K562 (cell line): ENCODE results near the gene LPIN2. TPM values are rescaled to one million over a fixed set of nuclear protein-coding genes. Genes with fewer than 3 reads are reported as not detected.

ENCODE experiments used
- ATF3 ChIP-seq, 2 experiments: fragments of 450-650 bp in 1 of 2; sonication (generic) in 1 of 2; formaldehyde crosslinking in 1 of 2; IDR thresholded peaks in 1 of 2; conservative IDR thresholded peaks in 1 of 2; 2 replicates each; pipeline versions ENCODE4 v1.6.1 to v1.8.1; 2016 to 2023; ENCODE audit warnings: mild to moderate bottlenecking in 2 of 2, moderate library complexity in 2 of 2, inconsistent platforms in 1 of 2, missing genetic modification reagents in 1 of 2
- CBFA2T2 ChIP-seq: fragments of 450-650 bp; conservative IDR thresholded peaks from 2 replicates; pipeline ENCODE4 v1.6.1; 2017; ENCODE audit warnings: mild to moderate bottlenecking
- CBX8 ChIP-seq: fragments of 200-600 bp; sonication (generic); IDR thresholded peaks from 2 replicates; pipeline ENCODE4 v1.6.1; 2012; ENCODE audit warnings: borderline replicate concordance, mixed run types, low read depth, mild to moderate bottlenecking, moderate library complexity, mixed read lengths, low read length, control low read depth, inconsistent platforms; ENCODE audit not compliant: poor library complexity, severe bottlenecking; ENCODE audit errors: extremely low read depth
- CSDE1 ChIP-seq, 2 experiments: fragments of 450-650 bp; IDR thresholded peaks; 2 replicates each; pipeline ENCODE4 v1.6.1; 2016; ENCODE audit warnings: mild to moderate bottlenecking in 1 of 2
- ELK1 ChIP-seq: sonication (generic); formaldehyde crosslinking; IDR thresholded peaks from 2 replicates; pipeline ENCODE4 v1.8.1; 2022; ENCODE audit warnings: missing genetic modification reagents
- EP400 ChIP-seq: fragments of 450-650 bp; IDR thresholded peaks from 2 replicates; pipeline ENCODE4 v1.6.1; 2017; ENCODE audit warnings: antibody characterized with exemption, mild to moderate bottlenecking, moderate library complexity
- GTF2F1 ChIP-seq: IDR thresholded peaks from 2 replicates; pipeline ENCODE4 v1.6.1; 2011; ENCODE audit warnings: low read depth, low read length, improper control_type of control experiment
- HMG20B ChIP-seq: fragments of 250-450 bp; sonication (Bioruptor Pico); IDR thresholded peaks from 2 replicates; pipeline ENCODE4 v1.5.0; 2021; ENCODE audit warnings: mild to moderate bottlenecking
- MEF2D ChIP-seq: conservative IDR thresholded peaks from 2 replicates; pipeline ENCODE4 v1.6.1; 2016; ENCODE audit warnings: low read depth, missing genetic modification characterization, missing compliant biosample characterization
- MLX ChIP-seq, 2 experiments: fragments of 450-650 bp in 1 of 2; sonication (generic) in 1 of 2; formaldehyde crosslinking; conservative IDR thresholded peaks; 2 replicates each; pipeline versions ENCODE4 v1.4.0 to v1.8.1; 2020 to 2022; ENCODE audit warnings: mild to moderate bottlenecking in 1 of 2, missing genetic modification reagents in 1 of 2
- MNT ChIP-seq, 2 experiments: fragments of 450-650 bp; conservative IDR thresholded peaks; 2 replicates each; pipeline ENCODE4 v1.6.1; 2017; ENCODE audit warnings: mild to moderate bottlenecking in 2 of 2, moderate library complexity in 2 of 2
- POLR2AphosphoS2 ChIP-seq: IDR thresholded peaks from 2 replicates; pipeline ENCODE4 v1.6.1; 2012; ENCODE audit warnings: low read length, improper control_type of control experiment
- PYGO2 ChIP-seq: fragments of 450-650 bp; IDR thresholded peaks from 2 replicates; pipeline ENCODE4 v1.6.1; 2016; ENCODE audit warnings: mild to moderate bottlenecking, missing genetic modification characterization, moderate library complexity, missing compliant biosample characterization
- RFX5 ChIP-seq: IDR thresholded peaks from 2 replicates; pipeline ENCODE4 v1.6.1; 2011; ENCODE audit warnings: low read depth, mild to moderate bottlenecking, improper control_type of control experiment, low read length
- RFX7 ChIP-seq: fragments of 250-450 bp; sonication (Bioruptor Pico); IDR thresholded peaks from 2 replicates; pipeline ENCODE4 v1.5.1; 2021; ENCODE audit warnings: mild to moderate bottlenecking
- RHOXF2B ChIP-seq: fragments of 250-450 bp; sonication (Bioruptor Pico); conservative IDR thresholded peaks from 2 replicates; pipeline ENCODE4 v1.5.1; 2021
- SAP30 ChIP-seq: fragments of 200-600 bp; sonication (generic); IDR thresholded peaks from 2 replicates; pipeline ENCODE4 v1.6.1; 2012; ENCODE audit warnings: borderline replicate concordance, low read depth, mild to moderate bottlenecking, moderate library complexity, low read length, control low read depth, inconsistent platforms; ENCODE audit not compliant: insufficient read depth, poor library complexity, severe bottlenecking
- SMARCC2 ChIP-seq: fragments of 450-650 bp; IDR thresholded peaks from 2 replicates; pipeline ENCODE4 v1.6.1; 2017; ENCODE audit warnings: antibody characterized with exemption, moderate library complexity, mild to moderate bottlenecking, low read depth
- ZNF121 ChIP-seq: sonication (generic); formaldehyde crosslinking; conservative IDR thresholded peaks from 2 replicates; pipeline ENCODE4 v1.8.0; 2022; ENCODE audit warnings: missing genetic modification reagents
- ZNF239 ChIP-seq: fragments of 250-450 bp; sonication (Bioruptor Pico); IDR thresholded peaks from 2 replicates; pipeline ENCODE4 v1.4.0; 2020; ENCODE audit warnings: mild to moderate bottlenecking
- ZNF76 ChIP-seq: fragments of 250-450 bp; sonication (Bioruptor Pico); IDR thresholded peaks from 2 replicates; pipeline ENCODE4 v1.4.0; 2020; ENCODE audit warnings: mild to moderate bottlenecking, moderate library complexity, borderline replicate concordance
- polyA plus RNA-seq, 8 experiments: library from polyadenylated mRNA; depleted of rRNA in 4 of 8; stranded (reverse) in 5 of 8; unstranded in 3 of 8; fragments of >200 nt; fragmentation: Nextera tagmentation in 2 of 8; fragmentation: Illumina TruSeq in 1 of 8; extraction: Ambion mirVana in 2 of 8; extraction: Trizol in 1 of 8; gene quantifications; 2 replicates each; pipeline versions ENCODE4 v1.2.1 to v1.2.3, GENCODE V29; 2011 to 2014; ENCODE audit warnings: inconsistent platforms in 1 of 8, missing spikeins in 1 of 8
- total RNA-seq, 7 experiments: library from RNA; depleted of rRNA in 6 of 7; stranded (reverse); fragments of >200 nt in 6 of 7; fragmentation: Illumina TruSeq in 2 of 7; extraction: Trizol in 2 of 7; gene quantifications; 2 replicates each; pipeline versions ENCODE4 v1.2.1 to v1.2.3, GENCODE V29; 2011 to 2021; ENCODE audit warnings: low replicate concordance in 1 of 7

LPIN2 gene
- total and polyA plus RNA-seq, 9 of the 15 experiments (the other 6 are each of a cell fraction or from before 2014, with no cell fraction given), result 5.2 to 34.8 (median 24.6) TPM

- TF ChIP-seq EP400 (peak; percentile 10; the same call in 1 of the 2 replicates), PYGO2 (tag) (no peak), ZNF76 (CRISPR knock-in tag) (no peak), CSDE1 (IDR thresholded peaks at IDR 0.05) (peak in 1 of 2 experiments; percentile 34; a peak in 1 of 4 replicates), ATF3 (IDR thresholded peaks at IDR 0.05) (peak; percentile 76), ATF3 (CRISPR knock-in tag; conservative IDR thresholded peaks at IDR 0.05) (no peak), HMG20B (CRISPR knock-in tag) (no peak), ZNF121 (CRISPR knock-in tag) (no peak), GTF2F1 (no peak), ZNF239 (CRISPR knock-in tag) (no peak), SMARCC2 (peak; percentile 54; the same call in 1 of the 2 replicates), ELK1 (CRISPR knock-in tag) (no peak), MLX (CRISPR knock-in tag; conservative IDR thresholded peaks at IDR 0.05) (no peak), CBX8 (no peak), RHOXF2B (CRISPR knock-in tag) (no peak), POLR2AphosphoS2 (no peak), SAP30 (no peak), MNT (conservative IDR thresholded peaks at IDR 0.05) (peak; percentile 12 to 54; a peak in 2 of 4 replicates), RFX5 (no peak), RFX7 (CRISPR knock-in tag) (no peak), MEF2D (tag) (peak; percentile 82), CBFA2T2 (no peak)
Measured at GRCh38 chr18:3037423-3037915, 24.5 kb upstream of the LPIN2 start (continued).
